Right atrium auricular region (tissue), 2 donors: ENCODE measurements around the gene ARHGEF16. TPM values are rescaled to one million over a fixed set of nuclear protein-coding genes. Genes with fewer than 3 reads are reported as not detected.

Source experiments
- DNase-seq: peaks from one replicate; pipeline ENCODE4 v3.0.0-alpha.2; 2019; ENCODE audit warnings: low spot score
- H3K27ac ChIP-seq, 2 donors: fragments of 200-600 bp; sonication (generic); 1 replicate in 1 of 2; 2 replicates in 1 of 2; pipeline ENCODE4 v1.5.1; 2016 to 2019
- H3K27me3 ChIP-seq, 2 donors: fragments of 200-600 bp; sonication (generic); one replicate each; pipeline versions ENCODE4 v1.5.1 to v1.6.0; 2017 to 2019
- H3K36me3 ChIP-seq: fragments of 200-600 bp; sonication (generic); one replicate; pipeline ENCODE4 v1.5.1; 2016
- H3K4me1 ChIP-seq, 2 donors: fragments of 200-600 bp; sonication (generic); one replicate each; pipeline versions ENCODE4 v1.5.1 to v1.6.0; 2017 to 2019
- H3K4me3 ChIP-seq, 2 donors: fragments of 200-600 bp; sonication (generic); 1 replicate in 1 of 2; 2 replicates in 1 of 2; pipeline ENCODE4 v1.5.1; 2017 to 2019; ENCODE audit warnings: mild to moderate bottlenecking in 1 of 2, moderate library complexity in 1 of 2
- H3K9me3 ChIP-seq, 2 donors: fragments of 200-600 bp; sonication (generic); one replicate each; pipeline ENCODE4 v1.5.1; 2019
- CTCF ChIP-seq, 2 donors: fragments of 200-600 bp; sonication (generic); IDR thresholded peaks; one replicate each; pipeline ENCODE4 v1.5.1; 2019; ENCODE audit warnings: antibody characterized with exemption in 2 of 2
- total RNA-seq, 2 donors: library from RNA; depleted of rRNA; stranded (reverse); fragments of >200 nt; gene quantifications; one replicate each; pipeline ENCODE4 v1.1.0, GENCODE V29; 2016

The ARHGEF16 gene
- total RNA-seq, 2 donors from 2014 or later = 0.22 to 1.5 TPM

DNA sequence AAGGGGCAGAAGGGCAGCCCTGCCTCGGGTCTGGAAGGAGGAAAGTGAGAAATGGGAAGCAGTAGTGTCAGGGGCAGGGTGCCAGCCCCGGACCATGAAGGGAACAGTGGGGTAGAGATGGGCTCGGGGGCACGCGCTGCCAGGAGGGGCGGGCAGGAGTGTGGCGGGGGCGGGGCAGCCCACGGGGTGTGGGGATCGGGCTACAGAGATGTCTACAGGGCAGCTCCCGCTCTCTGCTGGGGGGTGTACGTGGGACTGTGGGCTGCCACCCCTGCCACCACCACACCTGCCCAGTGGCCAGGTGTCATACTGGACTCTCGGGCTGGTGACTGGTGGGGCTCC is 7.4 kb downstream of the ARHGEF16 start:
- Histone ChIP-seq H3K36me3 (no peaks in the 10 kb centered on the region), H3K27ac (no peak overlapping the region), H3K4me1 (peaks cover 0 to 31% of the 10 kb centered on the region in 2 donors), H3K27me3 (no peaks in the 10 kb centered on the region), H3K9me3 (no peaks in the 10 kb centered on the region), H3K4me3 (no peak overlapping the region)
- no peak for TF ChIP-seq CTCF (IDR thresholded peaks at IDR 0.05)
- DNase-seq = no peak

GRCh38 chr1:3462356-3463012 is 8.0 kb downstream of the ARHGEF16 start:
- no peak for DNase-seq
- H3K4me1 ChIP-seq = peaks cover 0 to 29% of the 10 kb centered on the region in 2 donors
- no peaks in the 10 kb centered on the region for H3K27me3 ChIP-seq
- H3K36me3 ChIP-seq = no peaks in the 10 kb centered on the region
- no peak overlapping the region for H3K4me3 ChIP-seq
- H3K27ac ChIP-seq = no peak overlapping the region
- no peak for TF ChIP-seq CTCF (IDR thresholded peaks at IDR 0.05)
- no peaks in the 10 kb centered on the region for H3K9me3 ChIP-seq

- Histone ChIP-seq H3K4me3 (no peak overlapping the region), H3K36me3 (no peaks in the 10 kb centered on the region), H3K27me3 (no peaks in the 10 kb centered on the region), H3K27ac (no peak overlapping the region), H3K9me3 (no peaks in the 10 kb centered on the region), H3K4me1 (peaks cover 0 to 24% of the 10 kb centered on the region in 2 donors)
- no peak for DNase-seq
- TF ChIP-seq CTCF (IDR thresholded peaks at IDR 0.05) = no peak
Observed at GRCh38 chr1:3463013-3463385, 8.5 kb downstream of the ARHGEF16 start.

GRCh38 chr1:3463408-3463863 is 9.0 kb downstream of the ARHGEF16 start:
- peaks cover 0 to 20% of the 10 kb centered on the region in 2 donors for H3K4me1 ChIP-seq

DNA sequence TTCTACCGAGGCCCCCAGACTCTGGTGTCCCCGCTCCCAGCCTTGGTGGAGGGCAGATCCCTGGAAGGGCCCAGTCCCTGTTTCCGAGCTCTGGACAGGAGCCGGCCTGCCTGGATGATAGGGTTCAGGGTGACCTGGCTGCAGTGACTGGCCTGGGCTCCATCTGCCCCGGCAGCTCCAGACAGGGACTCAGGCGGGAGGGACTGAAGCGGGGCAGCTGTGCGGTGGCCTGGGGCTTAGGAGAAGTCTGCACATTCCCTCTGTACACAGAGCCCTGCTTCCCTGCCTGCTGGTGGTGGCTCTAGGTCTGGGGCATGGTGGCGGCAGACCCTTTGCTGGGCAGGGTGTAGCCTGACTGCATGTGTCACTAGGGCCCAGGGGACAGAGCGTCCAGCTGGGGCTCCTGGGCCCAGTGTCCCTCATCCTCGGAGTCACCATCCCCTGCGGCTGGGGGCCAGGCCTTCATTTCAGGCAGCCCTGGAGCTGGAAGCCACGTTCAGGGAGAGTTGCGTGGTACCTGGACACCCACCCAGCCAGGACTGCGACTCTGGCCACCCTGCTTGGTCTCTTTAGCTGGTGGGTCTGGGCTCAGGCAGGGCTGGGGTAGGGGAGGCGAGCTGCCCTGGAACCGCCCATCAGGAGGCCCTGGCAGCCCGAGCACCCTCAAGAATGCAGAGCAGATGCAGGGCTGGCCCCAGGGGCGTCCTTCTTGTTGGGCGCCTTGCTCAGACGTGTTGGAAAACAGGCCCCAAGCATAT is 9.6 kb downstream of the ARHGEF16 start:
- Histone ChIP-seq H3K27ac (no peak overlapping the region), H3K9me3 (no peaks in the 10 kb centered on the region), H3K27me3 (no peaks in the 10 kb centered on the region), H3K36me3 (no peaks in the 10 kb centered on the region), H3K4me1 (peaks cover 0 to 18% of the 10 kb centered on the region in 2 donors), H3K4me3 (no peak overlapping the region)
- DNase-seq = no peak
- no peak for TF ChIP-seq CTCF (IDR thresholded peaks at IDR 0.05)

More at GRCh38 chr1:3463408-3463863, 9.0 kb downstream of the ARHGEF16 start:
- TF ChIP-seq CTCF (IDR thresholded peaks at IDR 0.05) = no peak
- DNase-seq = no peak
- H3K9me3 ChIP-seq = no peaks in the 10 kb centered on the region
- no peak overlapping the region for H3K4me3 ChIP-seq
- H3K36me3 ChIP-seq = no peaks in the 10 kb centered on the region
- no peak overlapping the region for H3K27ac ChIP-seq
- H3K27me3 ChIP-seq = no peaks in the 10 kb centered on the region
